ENCODE measurements around the gene S100A7. TPM values are rescaled to one million over a fixed set of nuclear protein-coding genes. Genes with fewer than 3 reads are reported as not detected.

The S100A7 gene
- not detected for total RNA-seq
- not detected for polyA plus RNA-seq (2013, experiment 1 of 2)
- not detected for polyA plus RNA-seq (2013, experiment 2 of 2)
- long read RNA-seq, experiment 1, result 0 reads
- long read RNA-seq, experiment 2, result 0 reads
- long read RNA-seq, experiment 3, result 0 reads
- long read RNA-seq, experiment 4, result 0 reads

- Mint-ChIP-seq H3K4me3 (no peak within 1 kb of the TSS), H3K36me3 (ENCODE audit: low read depth) (no peaks in the 10 kb centered on the region), H3K27ac (no peak within 1 kb of the TSS), H3K9me3 (no peaks in the 10 kb centered on the region), H3K4me1 (no peaks in the 10 kb centered on the region), H3K27me3 (ENCODE audit: insufficient read depth) (peaks cover 16% of the 10 kb centered on the region)
- no peak within 1 kb of the TSS for H3K9ac ChIP-seq (ENCODE audit: extremely low read depth, low read length, poor library complexity, severe bottlenecking)
- no peak within 1 kb of the TSS for H3K4me3 ChIP-seq (ENCODE audit: low read length)
- no peak for TF ChIP-seq CTCF (conservative IDR thresholded peaks at IDR 0.05)
- WGBS, 2 experiments (ENCODE audit: insufficient coverage in 1 of 2, insufficient read length in 1 of 2), result 84% methylated on average over 4 of the region's 4 CpGs; no CpG with 5 or more reads in 1 of the 2 experiments
- no peak within 1 kb of the TSS for H3K27ac ChIP-seq (ENCODE audit: low read depth, low read length)
- no peaks in the 10 kb centered on the region for H3K9me3 ChIP-seq (ENCODE audit: control insufficient read depth, low read length)
- no peaks in the 10 kb centered on the region for H3K36me3 ChIP-seq (ENCODE audit: control insufficient read depth, insufficient read depth, low read length)
- no peaks in the 10 kb centered on the region for H3K27me3 ChIP-seq (ENCODE audit: control insufficient read depth, insufficient read depth, low read length, poor library complexity, severe bottlenecking)
- H3K4me1 ChIP-seq (ENCODE audit: control insufficient read depth, insufficient read depth, low read length), result no peaks in the 10 kb centered on the region
- no peak for DNase-seq
These were observed at the start of gene S100A7 for GRCh38 chr1:153460551-153460950. Gene S100A7 (minus strand): TSS chr1:153460651. CDS start chr1:153459013, 1,638 bp downstream.

GRCh38 chr1:153509729-153510354 lies 49.4 kb upstream of the S100A7 start:
- Mint-ChIP-seq H3K9me3 (no peaks in the 10 kb centered on the region), H3K4me1 (no peaks in the 10 kb centered on the region), H3K36me3 (ENCODE audit: low read depth) (no peaks in the 10 kb centered on the region), H3K4me3 (no peak overlapping the region), H3K27ac (no peak overlapping the region), H3K27me3 (ENCODE audit: insufficient read depth) (peaks cover 51% of the 10 kb centered on the region)
- DNase-seq, result peak; percentile 80
- Histone ChIP-seq H3K9me3 (ENCODE audit: control insufficient read depth, low read length) (no peaks in the 10 kb centered on the region), H3K36me3 (ENCODE audit: control insufficient read depth, insufficient read depth, low read length) (no peaks in the 10 kb centered on the region), H3K27ac (ENCODE audit: low read depth, low read length) (no peak overlapping the region), H3K4me3 (ENCODE audit: low read length) (no peak overlapping the region), H3K27me3 (ENCODE audit: control insufficient read depth, insufficient read depth, low read length, poor library complexity, severe bottlenecking) (peaks cover 11% of the 10 kb centered on the region), H3K9ac (ENCODE audit: extremely low read depth, low read length, poor library complexity, severe bottlenecking) (no peak overlapping the region), H3K4me1 (ENCODE audit: control insufficient read depth, insufficient read depth, low read length) (no peaks in the 10 kb centered on the region)
- WGBS, 2 experiments (ENCODE audit: insufficient coverage in 1 of 2, insufficient read length in 1 of 2), result 76% methylated on average over 4 of the region's 4 CpGs; no CpG with 5 or more reads in 1 of the 2 experiments
- peak; percentile 79 for TF ChIP-seq CTCF (conservative IDR thresholded peaks at IDR 0.05)

- Histone ChIP-seq H3K9ac (ENCODE audit: extremely low read depth, low read length, poor library complexity, severe bottlenecking) (no peak overlapping the region), H3K27me3 (ENCODE audit: control insufficient read depth, insufficient read depth, low read length, poor library complexity, severe bottlenecking) (peaks cover 11% of the 10 kb centered on the region), H3K4me3 (ENCODE audit: low read length) (no peak overlapping the region), H3K36me3 (ENCODE audit: control insufficient read depth, insufficient read depth, low read length) (no peaks in the 10 kb centered on the region), H3K9me3 (ENCODE audit: control insufficient read depth, low read length) (no peaks in the 10 kb centered on the region), H3K27ac (ENCODE audit: low read depth, low read length) (no peak overlapping the region), H3K4me1 (ENCODE audit: control insufficient read depth, insufficient read depth, low read length) (no peaks in the 10 kb centered on the region)
- WGBS, 2 experiments (ENCODE audit: insufficient coverage in 1 of 2, insufficient read length in 1 of 2), result 88 to 93% methylated on average over 2 to 3 of the region's 3 CpGs
- no peak for DNase-seq
- H3K4me3 Mint-ChIP-seq, result no peak overlapping the region
- TF ChIP-seq CTCF (conservative IDR thresholded peaks at IDR 0.05), result no peak
- peaks cover 46% of the 10 kb centered on the region for H3K27me3 Mint-ChIP-seq (ENCODE audit: insufficient read depth)
- no peaks in the 10 kb centered on the region for H3K4me1 Mint-ChIP-seq
- no peak overlapping the region for H3K27ac Mint-ChIP-seq
- H3K36me3 Mint-ChIP-seq (ENCODE audit: low read depth), result no peaks in the 10 kb centered on the region
- no peaks in the 10 kb centered on the region for H3K9me3 Mint-ChIP-seq
These were observed 48.6 kb upstream of the S100A7 start for GRCh38 chr1:153509036-153509435.
